Measurements from ENCODE around the gene PPP6R2. TPM values are rescaled to one million over a fixed set of nuclear protein-coding genes. Genes with fewer than 3 reads are reported as not detected.
A peak's percentile ranks its signal among the peaks of the same experiment; 100 is the strongest.

PPP6R2 gene
- total and polyA plus RNA-seq, 2 experiments from 2014 or later: 41.4 to 88.4 TPM

DNA sequence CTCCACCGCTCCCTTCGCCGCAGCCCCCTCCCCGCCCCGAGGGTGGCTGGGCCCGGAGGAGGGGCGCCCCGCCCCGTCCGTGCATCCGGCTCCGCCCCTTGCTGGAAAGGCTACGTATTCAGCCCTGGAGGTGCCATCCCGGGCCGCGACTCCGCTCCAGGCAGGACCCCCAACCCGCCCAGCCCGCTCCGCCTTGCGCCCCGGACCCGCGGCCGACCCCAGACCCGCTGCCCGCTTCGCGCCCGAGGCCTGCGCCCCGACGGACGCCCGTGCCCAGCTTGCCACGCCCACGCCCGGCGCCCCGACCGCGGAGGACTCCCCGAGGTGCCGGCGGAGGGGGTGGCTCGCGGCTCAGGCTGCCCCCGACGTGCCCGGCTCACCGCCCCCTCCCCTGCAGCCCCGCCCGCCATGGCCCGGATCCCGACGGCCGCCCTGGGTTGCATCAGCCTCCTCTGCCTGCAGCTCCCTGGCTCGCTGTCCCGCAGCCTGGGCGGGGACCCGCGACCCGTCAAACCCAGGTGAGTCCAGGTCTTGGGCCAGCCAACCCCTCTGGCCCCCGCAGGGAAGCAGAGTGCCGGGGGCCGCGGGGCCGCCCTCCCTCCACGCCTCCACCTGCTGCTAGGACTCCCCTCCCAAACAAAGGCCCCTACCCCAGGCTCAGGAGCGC is 138.4 kb downstream of the PPP6R2 start, which contains the start of gene ADM2:
ADM2 (plus strand) TSS at position 104 of the 667 bp plus-strand sequence; CDS start at position 409, 305 bp downstream.
- peak; percentile 31 to 41 for DNase-seq (ENCODE audit: low read depth in 1 of 2, low spot score in 1 of 2)
- H3K36me3 ChIP-seq: no peaks in the 10 kb centered on the region
- H3K4me1 ChIP-seq (ENCODE audit: low read depth): no peaks in the 10 kb centered on the region
- H3K27me3 ChIP-seq: peaks cover 46% of the 10 kb centered on the region
- TF ChIP-seq, protein P1, sequence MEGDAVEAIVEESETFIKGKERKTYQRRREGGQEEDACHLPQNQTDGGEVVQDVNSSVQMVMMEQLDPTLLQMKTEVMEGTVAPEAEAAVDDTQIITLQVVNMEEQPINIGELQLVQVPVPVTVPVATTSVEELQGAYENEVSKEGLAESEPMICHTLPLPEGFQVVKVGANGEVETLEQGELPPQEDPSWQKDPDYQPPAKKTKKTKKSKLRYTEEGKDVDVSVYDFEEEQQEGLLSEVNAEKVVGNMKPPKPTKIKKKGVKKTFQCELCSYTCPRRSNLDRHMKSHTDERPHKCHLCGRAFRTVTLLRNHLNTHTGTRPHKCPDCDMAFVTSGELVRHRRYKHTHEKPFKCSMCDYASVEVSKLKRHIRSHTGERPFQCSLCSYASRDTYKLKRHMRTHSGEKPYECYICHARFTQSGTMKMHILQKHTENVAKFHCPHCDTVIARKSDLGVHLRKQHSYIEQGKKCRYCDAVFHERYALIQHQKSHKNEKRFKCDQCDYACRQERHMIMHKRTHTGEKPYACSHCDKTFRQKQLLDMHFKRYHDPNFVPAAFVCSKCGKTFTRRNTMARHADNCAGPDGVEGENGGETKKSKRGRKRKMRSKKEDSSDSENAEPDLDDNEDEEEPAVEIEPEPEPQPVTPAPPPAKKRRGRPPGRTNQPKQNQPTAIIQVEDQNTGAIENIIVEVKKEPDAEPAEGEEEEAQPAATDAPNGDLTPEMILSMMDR (IDR thresholded peaks at IDR 0.05; ENCODE audit: low read depth, low read length): no peak
- H3K4me3 ChIP-seq: peak within 1 kb of the TSS; percentile 19
- H3K9me3 ChIP-seq (ENCODE audit: low read depth): no peaks in the 10 kb centered on the region
- H3K27ac ChIP-seq: no peak within 1 kb of the TSS

DNA sequence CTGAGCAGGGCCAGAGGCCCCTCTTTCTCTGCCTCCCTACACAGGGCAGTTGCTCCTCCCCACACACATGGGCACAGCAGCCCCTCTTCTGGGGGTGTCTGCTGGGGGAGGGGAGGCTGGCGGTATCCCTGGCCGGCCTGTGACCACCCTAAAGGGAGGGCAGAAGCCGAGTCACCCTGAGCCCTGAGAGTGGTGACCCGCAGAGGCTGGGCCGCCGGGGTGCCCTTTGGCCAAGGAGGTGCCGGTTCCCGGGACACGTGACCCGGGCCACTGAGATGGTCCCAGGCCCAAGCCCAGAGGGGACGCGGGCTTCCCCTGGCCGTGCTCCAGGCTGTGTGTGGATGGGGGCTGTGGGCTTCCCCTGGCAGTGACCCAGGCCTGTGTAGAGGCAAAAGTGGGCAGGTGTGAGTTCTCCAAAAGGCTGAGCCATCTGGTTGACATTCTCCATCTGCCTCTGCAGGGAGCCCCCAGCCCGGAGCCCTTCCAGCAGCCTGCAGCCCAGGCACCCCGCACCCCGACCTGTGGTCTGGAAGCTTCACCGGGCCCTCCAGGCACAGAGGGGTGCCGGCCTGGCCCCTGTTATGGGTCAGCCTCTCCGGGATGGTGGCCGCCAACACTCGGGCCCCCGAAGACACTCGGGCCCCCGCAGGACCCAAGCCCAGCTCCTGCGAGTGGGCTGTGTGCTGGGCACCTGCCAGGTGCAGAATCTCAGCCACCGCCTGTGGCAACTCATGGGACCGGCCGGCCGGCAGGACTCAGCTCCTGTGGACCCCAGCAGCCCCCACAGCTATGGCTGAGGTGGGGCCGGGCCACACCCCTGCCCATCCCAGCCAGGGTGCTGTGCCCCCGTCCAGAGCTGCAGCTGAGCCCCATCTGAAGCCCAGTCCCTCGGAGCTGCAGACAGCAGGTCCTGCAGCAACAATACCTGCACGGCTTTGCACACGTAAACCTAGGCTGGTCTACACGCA is 139.3 kb downstream of the PPP6R2 start:
- Histone ChIP-seq H3K9me3 (ENCODE audit: low read depth) (no peaks in the 10 kb centered on the region), H3K4me1 (ENCODE audit: low read depth) (no peaks in the 10 kb centered on the region), H3K4me3 (no peak overlapping the region), H3K36me3 (no peaks in the 10 kb centered on the region), H3K27ac (no peak overlapping the region), H3K27me3 (peaks cover 46% of the 10 kb centered on the region)
- DNase-seq (ENCODE audit: low read depth in 1 of 2, low spot score in 1 of 2): no peak
- TF ChIP-seq, protein P1 (IDR thresholded peaks at IDR 0.05; ENCODE audit: low read depth, low read length): no peak

DNA sequence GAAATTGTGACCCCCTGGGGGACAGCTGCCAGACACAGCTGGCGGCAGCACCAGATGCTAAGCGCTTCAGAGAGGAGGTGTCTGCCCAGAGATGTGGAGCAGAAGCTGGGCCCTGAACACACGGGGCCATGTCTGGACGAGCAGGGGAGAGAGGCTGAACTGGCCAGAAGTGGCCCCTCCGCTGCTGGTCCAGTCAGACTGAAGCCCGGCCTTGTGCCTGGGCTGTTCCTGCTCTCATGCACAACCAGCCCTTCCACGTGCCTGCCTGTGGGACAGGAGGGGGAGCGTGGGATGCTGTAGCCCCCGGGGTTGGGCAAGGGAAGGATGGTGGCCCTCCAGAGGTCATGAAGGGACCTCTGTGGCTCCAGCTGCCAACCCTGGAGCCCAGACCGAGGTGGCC is 140.0 kb downstream of the PPP6R2 start:
- no peaks in the 10 kb centered on the region for H3K4me1 ChIP-seq (ENCODE audit: low read depth)
- peaks cover 46% of the 10 kb centered on the region for H3K27me3 ChIP-seq

DNA sequence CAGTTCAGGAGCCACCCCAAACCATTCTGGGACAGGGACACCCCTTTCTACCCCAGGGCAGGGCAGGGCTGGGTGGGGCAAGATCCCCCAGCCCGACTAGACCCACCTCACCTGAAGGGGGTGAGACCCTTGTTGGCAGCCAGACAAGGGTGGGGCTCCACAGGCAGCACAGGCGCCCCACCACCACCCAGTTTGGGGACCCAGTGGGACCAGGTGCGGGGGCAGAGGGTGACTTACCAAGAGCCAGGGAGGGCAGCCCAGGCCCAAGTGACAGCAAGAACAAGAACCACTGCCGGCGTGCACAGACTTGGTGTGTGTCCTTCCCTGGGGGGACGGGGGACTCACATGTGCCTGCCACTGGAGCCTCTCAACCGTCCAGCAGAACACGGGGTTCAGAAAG is 140.4 kb downstream of the PPP6R2 start:
- TF ChIP-seq, protein P1 (IDR thresholded peaks at IDR 0.05; ENCODE audit: low read depth, low read length): no peak
- H3K36me3 ChIP-seq: no peaks in the 10 kb centered on the region
- no peak overlapping the region for H3K4me3 ChIP-seq
- no peaks in the 10 kb centered on the region for H3K4me1 ChIP-seq (ENCODE audit: low read depth)
- H3K27me3 ChIP-seq: peaks cover 46% of the 10 kb centered on the region
- H3K27ac ChIP-seq: no peak overlapping the region
- DNase-seq (ENCODE audit: low read depth in 1 of 2, low spot score in 1 of 2): no peak
- H3K9me3 ChIP-seq (ENCODE audit: low read depth): no peaks in the 10 kb centered on the region

More for the DNA sequence above, 140.0 kb downstream of the PPP6R2 start:
- no peak overlapping the region for H3K4me3 ChIP-seq
- no peak overlapping the region for H3K27ac ChIP-seq
- TF ChIP-seq, protein P1 (IDR thresholded peaks at IDR 0.05; ENCODE audit: low read depth, low read length): no peak
- H3K36me3 ChIP-seq: no peaks in the 10 kb centered on the region
- no peak for DNase-seq (ENCODE audit: low read depth in 1 of 2, low spot score in 1 of 2)
- H3K9me3 ChIP-seq (ENCODE audit: low read depth): no peaks in the 10 kb centered on the region

DNA sequence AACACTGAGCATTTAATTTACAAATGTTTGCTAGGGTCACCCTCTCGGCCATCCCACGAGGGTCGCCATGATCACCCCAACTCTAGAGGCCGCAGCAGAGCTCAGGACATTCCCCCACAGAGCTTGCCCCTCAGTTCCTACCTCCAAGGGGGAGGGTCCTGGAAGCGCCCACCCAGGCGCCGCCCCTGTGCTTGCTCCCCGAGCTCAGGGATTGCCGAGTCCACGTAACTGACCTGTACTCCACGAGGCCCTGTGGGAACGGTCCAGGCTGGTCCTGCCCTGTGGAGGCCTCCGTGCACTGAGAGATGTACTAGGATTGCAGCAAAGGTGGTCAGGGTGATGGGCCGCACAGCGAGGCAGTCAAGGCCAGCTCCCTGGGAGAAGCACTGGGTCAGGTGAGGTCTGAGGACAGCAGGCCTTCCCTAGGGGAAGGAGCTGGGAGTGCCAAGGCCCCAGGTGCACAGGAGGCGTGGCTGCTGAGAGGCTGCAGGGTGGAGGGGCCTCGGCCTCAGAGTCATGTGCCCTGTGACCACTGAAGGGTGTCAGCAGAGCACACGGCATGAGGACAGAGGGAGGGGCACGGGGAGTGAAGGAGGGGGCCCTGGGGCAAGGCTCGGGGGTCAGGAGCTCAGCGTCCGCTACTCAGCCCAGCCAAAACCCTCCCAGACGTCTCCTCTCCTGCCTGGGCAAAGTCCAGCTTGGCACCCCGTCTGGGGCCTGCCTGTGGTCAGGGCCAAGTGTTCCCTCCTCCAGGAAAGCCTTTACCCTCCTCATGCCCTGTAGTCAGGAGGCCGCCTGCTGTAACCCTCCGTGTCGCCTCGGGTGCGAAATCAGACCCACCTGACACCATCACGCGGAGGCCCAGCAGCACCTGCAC is 141.1 kb downstream of the PPP6R2 start:
- DNase-seq (ENCODE audit: low read depth in 1 of 2, low spot score in 1 of 2): no peak
- Histone ChIP-seq H3K4me1 (ENCODE audit: low read depth) (no peaks in the 10 kb centered on the region), H3K4me3 (no peak overlapping the region), H3K27ac (no peak overlapping the region), H3K27me3 (peaks cover 41% of the 10 kb centered on the region), H3K36me3 (no peaks in the 10 kb centered on the region), H3K9me3 (ENCODE audit: low read depth) (no peaks in the 10 kb centered on the region)
- TF ChIP-seq, protein P1 (IDR thresholded peaks at IDR 0.05; ENCODE audit: low read depth, low read length): no peak
